ENCODE measurements around the gene ATN1. TPM values are rescaled to one million over a fixed set of nuclear protein-coding genes. Genes with fewer than 3 reads are reported as not detected.
"Not testable (repeated sequence)": the region's sequence is repeated elsewhere in the genome, so short reads cannot be mapped to it uniquely, and the experiment has no call there.

ATN1 gene
- total and polyA plus RNA-seq, 3 donors from 2014 or later = 40.5 to 73.2 (median 63.4) TPM

DNA sequence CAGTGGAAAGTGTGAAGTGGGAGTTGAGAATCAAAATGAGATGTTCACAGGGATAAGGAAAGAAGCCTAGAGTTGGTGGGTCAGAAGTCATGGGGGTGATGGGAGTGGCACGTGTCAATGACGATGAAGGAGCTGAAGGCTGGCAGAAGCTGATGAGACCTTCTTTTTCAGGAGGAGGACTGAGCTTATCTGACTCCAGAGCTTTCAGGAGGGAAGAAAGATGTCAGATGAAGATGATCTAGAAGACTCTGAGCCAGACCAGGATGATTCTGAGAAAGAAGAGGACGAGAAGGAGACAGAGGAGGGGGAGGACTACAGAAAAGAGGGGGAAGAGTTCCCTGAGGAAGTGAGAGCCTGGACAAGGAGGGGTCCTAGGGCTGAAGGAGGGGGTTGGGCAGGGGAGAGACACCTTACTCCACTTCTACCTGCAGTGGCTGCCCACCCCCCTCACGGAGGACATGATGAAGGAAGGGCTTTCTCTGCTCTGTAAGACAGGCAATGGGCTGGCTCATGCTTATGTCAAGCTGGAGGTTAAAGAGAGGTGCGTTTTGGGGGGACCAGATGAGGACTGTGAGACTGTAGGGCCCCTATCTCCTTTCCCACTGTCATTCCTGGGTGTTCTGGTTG is 22.2 kb upstream of the ATN1 start:
- H3K36me3 ChIP-seq (ENCODE audit: low read depth, missing control alignments) = no peaks in the 10 kb centered on the region
- peak overlapping the region; percentile 63 to 76 for H3K4me3 ChIP-seq
- TF ChIP-seq CTCF (IDR thresholded peaks at IDR 0.05) = no peak
- no peaks in the 10 kb centered on the region for H3K9me3 ChIP-seq
- peaks cover 13% of the 10 kb centered on the region for H3K4me1 ChIP-seq
- H3K27ac ChIP-seq = no peak overlapping the region
- intact Hi-C loops (cut with DNase I; ENCODE audit: low total_unique reads) = no loop called here
- 51 to 64% methylated on average over 5 of the region's 5 CpGs for WGBS, 2 donors
- no peak for DNase-seq
- no peaks in the 10 kb centered on the region for H3K27me3 ChIP-seq

GRCh38 chr12:6908141-6908540 is 19.6 kb upstream of the ATN1 start:
- intact Hi-C loops (cut with DNase I; ENCODE audit: low total_unique reads); DNase-seq; H3K27ac ChIP-seq; H3K9me3 ChIP-seq; H3K4me3 ChIP-seq; H3K36me3 ChIP-seq (ENCODE audit: low read depth, missing control alignments); H3K27me3 ChIP-seq: not testable (repeated sequence)
- 96% methylated on average over 9 to 11 of the region's 11 CpGs for WGBS, 2 donors
- H3K4me1 ChIP-seq = peaks cover 13% of the 10 kb centered on the region

DNA sequence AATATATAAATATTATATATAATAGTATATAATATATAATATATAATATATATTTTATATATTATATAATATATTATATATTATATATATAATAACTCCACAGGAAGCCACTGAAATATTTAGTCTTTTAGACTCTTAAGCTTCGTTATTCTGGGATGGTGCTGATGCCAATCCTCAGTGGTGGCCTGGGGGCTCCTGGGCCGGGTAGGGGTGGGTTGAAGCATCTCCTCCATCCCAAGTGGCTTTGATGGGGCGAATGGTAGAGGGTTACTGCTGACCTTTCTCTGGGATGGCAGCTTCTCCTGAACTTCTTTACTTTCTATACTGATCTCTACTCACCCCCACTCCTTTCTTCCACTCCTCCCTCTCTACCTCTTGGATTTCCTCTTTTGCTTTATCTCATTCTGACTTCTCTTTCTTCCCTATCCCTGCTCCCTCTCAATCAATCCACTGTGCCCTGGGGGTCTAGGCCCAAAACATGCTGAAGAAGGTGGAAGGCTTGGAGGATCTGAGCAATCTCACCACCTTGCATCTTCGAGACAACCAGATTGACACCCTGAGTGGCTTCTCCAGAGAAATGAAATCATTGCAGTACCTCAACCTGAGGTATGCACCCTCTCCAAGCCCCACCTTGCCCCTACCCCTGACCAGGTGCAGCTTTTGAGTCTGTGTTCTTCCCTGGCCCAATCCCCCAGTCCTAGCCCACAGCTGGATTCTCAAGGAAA is 18.2 kb upstream of the ATN1 start:
- intact Hi-C loops (cut with DNase I; ENCODE audit: low total_unique reads) = no loop called here
- H3K9me3 ChIP-seq = no peaks in the 10 kb centered on the region
- H3K27ac ChIP-seq = no peak overlapping the region
- TF ChIP-seq CTCF (IDR thresholded peaks at IDR 0.05) = no peak
- no peak for TF ChIP-seq POLR2A (IDR thresholded peaks at IDR 0.05)
- no peak overlapping the region for H3K4me3 ChIP-seq
- H3K4me1 ChIP-seq = peaks cover 13% of the 10 kb centered on the region
- H3K27me3 ChIP-seq = no peaks in the 10 kb centered on the region
- WGBS, 2 donors = 90 to 91% methylated on average over 4 of the region's 4 CpGs
- DNase-seq = no peak
- H3K36me3 ChIP-seq (ENCODE audit: low read depth, missing control alignments) = no peaks in the 10 kb centered on the region

- H3K27me3 ChIP-seq = no peaks in the 10 kb centered on the region
- 80 to 82% methylated on average over 10 to 15 of the region's 15 CpGs for WGBS, 2 donors
- peaks cover 15% of the 10 kb centered on the region for H3K4me1 ChIP-seq
- DNase-seq = no peak
- H3K27ac ChIP-seq = no peak overlapping the region
- H3K9me3 ChIP-seq = no peaks in the 10 kb centered on the region
- no peak overlapping the region for H3K4me3 ChIP-seq
- intact Hi-C loops (cut with DNase I; ENCODE audit: low total_unique reads) = no loop called here
- no peak for TF ChIP-seq POLR2A (IDR thresholded peaks at IDR 0.05)
- no peak for TF ChIP-seq CTCF (IDR thresholded peaks at IDR 0.05)
- H3K36me3 ChIP-seq (ENCODE audit: low read depth, missing control alignments) = no peaks in the 10 kb centered on the region
Measured at GRCh38 chr12:6912164-6912935, 15.4 kb upstream of the ATN1 start.

DNA sequence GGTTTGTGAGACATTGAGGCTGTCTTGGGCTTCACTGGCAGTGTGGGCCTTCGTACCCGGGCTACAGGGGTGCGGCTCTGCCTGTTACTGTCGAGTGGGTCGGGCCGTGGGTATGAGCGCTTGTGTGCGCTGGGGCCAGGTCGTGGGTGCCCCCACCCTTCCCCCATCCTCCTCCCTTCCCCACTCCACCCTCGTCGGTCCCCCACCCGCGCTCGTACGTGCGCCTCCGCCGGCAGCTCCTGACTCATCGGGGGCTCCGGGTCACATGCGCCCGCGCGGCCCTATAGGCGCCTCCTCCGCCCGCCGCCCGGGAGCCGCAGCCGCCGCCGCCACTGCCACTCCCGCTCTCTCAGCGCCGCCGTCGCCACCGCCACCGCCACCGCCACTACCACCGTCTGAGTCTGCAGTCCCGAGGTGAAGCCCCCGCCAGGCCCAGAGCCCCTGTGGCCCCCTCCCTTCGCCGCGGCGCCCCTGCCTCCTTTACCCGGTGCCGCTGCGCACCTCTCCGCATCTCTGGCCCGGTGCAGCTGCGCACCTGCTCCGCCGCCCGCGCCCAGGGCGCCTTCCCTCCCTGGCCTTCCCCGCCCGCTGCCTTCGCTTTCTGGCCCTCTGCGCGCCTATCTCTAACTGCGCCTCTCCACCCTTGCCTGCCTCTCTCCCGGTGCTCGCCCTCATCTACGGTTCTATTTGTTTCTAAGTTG is 13.4 kb upstream of the ATN1 start, which contains the start of gene ENO2:
TSS of gene ENO2 (plus strand) at position 335 of the 701 bp plus-strand sequence. CDS start 1,253 bp downstream, outside the sequence.
- no peaks in the 10 kb centered on the region for H3K27me3 ChIP-seq
- no peak for TF ChIP-seq CTCF (IDR thresholded peaks at IDR 0.05)
- TF ChIP-seq POLR2A (IDR thresholded peaks at IDR 0.05) = no peak
- no peaks in the 10 kb centered on the region for H3K9me3 ChIP-seq
- peak; percentile 71 for DNase-seq
- no peaks in the 10 kb centered on the region for H3K36me3 ChIP-seq (ENCODE audit: low read depth, missing control alignments)
- intact Hi-C loops (cut with DNase I; ENCODE audit: low total_unique reads) = no loop called here
- WGBS, 2 donors = 0% methylated on average over 45 to 54 of the region's 68 CpGs
- H3K4me3 ChIP-seq = peak within 1 kb of the TSS; percentile 41 to 62
- peaks cover 15% of the 10 kb centered on the region for H3K4me1 ChIP-seq
- H3K27ac ChIP-seq = peak within 1 kb of the TSS; percentile 27 to 48
